ENCODE results near the gene MAIP1.
A peak's percentile ranks its signal among the peaks of the same experiment; 100 is the strongest.

DNA sequence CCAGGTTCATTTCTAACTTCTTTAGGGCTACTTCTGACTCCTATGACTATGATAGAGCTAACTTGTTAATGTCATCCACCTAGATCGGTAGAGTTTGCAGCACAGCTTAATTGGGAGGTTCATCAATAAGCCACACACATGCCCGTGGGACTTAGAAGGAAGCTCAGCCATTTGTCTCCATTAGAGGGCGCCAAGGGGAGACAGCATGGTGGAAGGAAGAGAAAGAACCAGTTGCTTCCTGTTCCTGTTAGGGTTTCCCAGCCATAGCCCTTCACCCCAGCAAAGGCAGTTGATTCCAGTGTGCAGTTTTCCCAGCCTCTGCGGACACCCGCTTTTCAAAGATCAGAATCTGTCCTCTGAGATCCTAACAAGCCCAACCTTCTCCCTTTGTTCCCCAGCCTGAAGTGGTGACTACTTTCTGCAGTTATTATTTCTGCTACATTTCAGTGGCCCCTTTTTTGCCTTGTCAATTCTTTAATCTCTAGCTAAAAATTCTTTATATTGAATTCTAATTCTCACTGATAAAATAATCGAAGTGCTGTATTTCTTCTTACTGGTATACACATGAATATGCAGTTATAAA, 30.3 kb downstream of the MAIP1 start:
- TF ChIP-seq CTCF (conservative IDR thresholded peaks at IDR 0.05) (peak; percentile 82), ZFX (IDR thresholded peaks at IDR 0.05) (no peak)

Measured in C4-2B (cell line).